Measurements from ENCODE around the gene FBXW10. TPM values are rescaled to one million over a fixed set of nuclear protein-coding genes. Genes with fewer than 3 reads are reported as not detected.
"Not testable (repeated sequence)": the region's sequence is repeated elsewhere in the genome, so short reads cannot be mapped to it uniquely, and the experiment has no call there.

FBXW10 gene
- total RNA-seq, 1 donor from 2014 or later, result not detected

GRCh38 chr17:18753829-18754409 is 10.1 kb downstream of the FBXW10 start:
- not testable (repeated sequence) for H3K9me3 Mint-ChIP-seq (ENCODE audit: low read depth); H3K36me3 Mint-ChIP-seq (ENCODE audit: low read depth); H3K4me3 Mint-ChIP-seq (ENCODE audit: unreplicated experiment); H3K4me1 Mint-ChIP-seq (ENCODE audit: low read depth); H3K27ac Mint-ChIP-seq (ENCODE audit: unreplicated experiment); H3K27me3 Mint-ChIP-seq (ENCODE audit: low read depth); DNase-seq (ENCODE audit: low spot score)
- peak; percentile 25 for TF ChIP-seq CTCF (IDR thresholded peaks at IDR 0.05)

GRCh38 chr17:18755969-18756368 is 12.1 kb downstream of the FBXW10 start:
- H3K4me1 Mint-ChIP-seq (ENCODE audit: low read depth); DNase-seq (ENCODE audit: low spot score); H3K4me3 Mint-ChIP-seq (ENCODE audit: unreplicated experiment); H3K9me3 Mint-ChIP-seq (ENCODE audit: low read depth); H3K36me3 Mint-ChIP-seq (ENCODE audit: low read depth); H3K27me3 Mint-ChIP-seq (ENCODE audit: low read depth): not testable (repeated sequence)
- peak overlapping the region; percentile 49 for H3K27ac Mint-ChIP-seq (ENCODE audit: unreplicated experiment)

GRCh38 chr17:18757368-18758044 is 13.7 kb downstream of the FBXW10 start:
- H3K4me3 Mint-ChIP-seq (ENCODE audit: unreplicated experiment); H3K9me3 Mint-ChIP-seq (ENCODE audit: low read depth); H3K4me1 Mint-ChIP-seq (ENCODE audit: low read depth); H3K27me3 Mint-ChIP-seq (ENCODE audit: low read depth); H3K27ac Mint-ChIP-seq (ENCODE audit: unreplicated experiment); DNase-seq (ENCODE audit: low spot score); H3K36me3 Mint-ChIP-seq (ENCODE audit: low read depth): not testable (repeated sequence)

- not testable (repeated sequence) for H3K36me3 Mint-ChIP-seq (ENCODE audit: low read depth); H3K4me1 Mint-ChIP-seq (ENCODE audit: low read depth); H3K27me3 Mint-ChIP-seq (ENCODE audit: low read depth); H3K4me3 Mint-ChIP-seq (ENCODE audit: unreplicated experiment); DNase-seq (ENCODE audit: low spot score); H3K9me3 Mint-ChIP-seq (ENCODE audit: low read depth); H3K27ac Mint-ChIP-seq (ENCODE audit: unreplicated experiment)
Observed at GRCh38 chr17:18758344-18758743, 14.5 kb downstream of the FBXW10 start.

GRCh38 chr17:18760221-18760620 is 16.4 kb downstream of the FBXW10 start:
- not testable (repeated sequence) for H3K36me3 Mint-ChIP-seq (ENCODE audit: low read depth); H3K27ac Mint-ChIP-seq (ENCODE audit: unreplicated experiment); DNase-seq (ENCODE audit: low spot score); H3K9me3 Mint-ChIP-seq (ENCODE audit: low read depth); H3K27me3 Mint-ChIP-seq (ENCODE audit: low read depth); H3K4me1 Mint-ChIP-seq (ENCODE audit: low read depth); H3K4me3 Mint-ChIP-seq (ENCODE audit: unreplicated experiment)

GRCh38 chr17:18770572-18770971 is 26.7 kb downstream of the FBXW10 start:
- not testable (repeated sequence) for H3K4me1 Mint-ChIP-seq (ENCODE audit: low read depth); H3K27me3 Mint-ChIP-seq (ENCODE audit: low read depth); H3K27ac Mint-ChIP-seq (ENCODE audit: unreplicated experiment); H3K9me3 Mint-ChIP-seq (ENCODE audit: low read depth); H3K36me3 Mint-ChIP-seq (ENCODE audit: low read depth); DNase-seq (ENCODE audit: low spot score); H3K4me3 Mint-ChIP-seq (ENCODE audit: unreplicated experiment)

- H3K4me3 Mint-ChIP-seq (ENCODE audit: unreplicated experiment); DNase-seq (ENCODE audit: low spot score); H3K9me3 Mint-ChIP-seq (ENCODE audit: low read depth); H3K36me3 Mint-ChIP-seq (ENCODE audit: low read depth); H3K4me1 Mint-ChIP-seq (ENCODE audit: low read depth); H3K27me3 Mint-ChIP-seq (ENCODE audit: low read depth): not testable (repeated sequence)
- H3K27ac Mint-ChIP-seq (ENCODE audit: unreplicated experiment), result peak overlapping the region; percentile 5
Observed at GRCh38 chr17:18771066-18771465, 27.2 kb downstream of the FBXW10 start.

GRCh38 chr17:18772471-18772870 is 28.6 kb downstream of the FBXW10 start:
- no peaks in the 10 kb centered on the region for H3K9me3 Mint-ChIP-seq (ENCODE audit: low read depth)
- H3K4me1 Mint-ChIP-seq (ENCODE audit: low read depth), result peaks cover 8% of the 10 kb centered on the region
- no peaks in the 10 kb centered on the region for H3K27me3 Mint-ChIP-seq (ENCODE audit: low read depth)
- no peak for DNase-seq (ENCODE audit: low spot score)
- no peak overlapping the region for H3K4me3 Mint-ChIP-seq (ENCODE audit: unreplicated experiment)
- H3K36me3 Mint-ChIP-seq (ENCODE audit: low read depth), result no peaks in the 10 kb centered on the region
- H3K27ac Mint-ChIP-seq (ENCODE audit: unreplicated experiment), result no peak overlapping the region
- no peak for TF ChIP-seq CTCF (IDR thresholded peaks at IDR 0.05)

GRCh38 chr17:18780991-18781718 is 37.3 kb downstream of the FBXW10 start, which contains the start of gene TVP23B:
Gene TVP23B (plus strand): TSS chr17:18781183. CDS start chr17:18781294, 111 bp downstream.
- peak; percentile 98 for DNase-seq (ENCODE audit: low spot score)
- H3K36me3 Mint-ChIP-seq (ENCODE audit: low read depth); H3K27me3 Mint-ChIP-seq (ENCODE audit: low read depth); H3K9me3 Mint-ChIP-seq (ENCODE audit: low read depth): not testable (repeated sequence)
- Mint-ChIP-seq H3K27ac (ENCODE audit: unreplicated experiment) (peak within 1 kb of the TSS; percentile 97), H3K4me1 (ENCODE audit: low read depth) (peaks cover 22% of the 10 kb centered on the region), H3K4me3 (ENCODE audit: unreplicated experiment) (peak within 1 kb of the TSS; percentile 80)

- Mint-ChIP-seq H3K4me1 (ENCODE audit: low read depth) (peaks cover 22% of the 10 kb centered on the region), H3K4me3 (ENCODE audit: unreplicated experiment) (peak overlapping the region; percentile 71), H3K27ac (ENCODE audit: unreplicated experiment) (peak overlapping the region; percentile 89)
- not testable (repeated sequence) for H3K27me3 Mint-ChIP-seq (ENCODE audit: low read depth); DNase-seq (ENCODE audit: low spot score); H3K9me3 Mint-ChIP-seq (ENCODE audit: low read depth); H3K36me3 Mint-ChIP-seq (ENCODE audit: low read depth)
Observed at GRCh38 chr17:18781805-18782204, 38.0 kb downstream of the FBXW10 start.

- not testable (repeated sequence) for H3K4me3 Mint-ChIP-seq (ENCODE audit: unreplicated experiment); H3K27ac Mint-ChIP-seq (ENCODE audit: unreplicated experiment); DNase-seq (ENCODE audit: low spot score); H3K9me3 Mint-ChIP-seq (ENCODE audit: low read depth); H3K36me3 Mint-ChIP-seq (ENCODE audit: low read depth); H3K27me3 Mint-ChIP-seq (ENCODE audit: low read depth)
- peaks cover 35% of the 10 kb centered on the region for H3K4me1 Mint-ChIP-seq (ENCODE audit: low read depth)
Observed at GRCh38 chr17:18785933-18786332, 42.1 kb downstream of the FBXW10 start.

All from chondrocyte (in vitro differentiated cells).